GM12891 (cell line): Measurements from ENCODE around the gene RBM24.

ENCODE experiments used
- DNase-seq: peaks from one replicate; pipeline ENCODE4 v3.0.0; 2011; ENCODE audit warnings: low spot score; ENCODE audit not compliant: insufficient read length
- FAIRE-seq: peaks from 2 replicates; lab custom pipeline; 2011; peaks lifted over from hg19 to GRCh38; lab: Jason Lieb, UNC
- PAX5 ChIP-seq: IDR thresholded peaks from 2 replicates; pipeline ENCODE4 v1.6.1; 2011; ENCODE audit warnings: low read length, moderate library complexity, mild to moderate bottlenecking; ENCODE audit not compliant: insufficient read depth, severe bottlenecking
- POLR2A ChIP-seq: IDR thresholded peaks from 2 replicates; pipeline ENCODE4 v1.6.1; 2011; ENCODE audit warnings: low read depth, low read length, control low read depth
- POLR2AphosphoS5 ChIP-seq: IDR thresholded peaks from 2 replicates; pipeline ENCODE4 v1.6.1; 2011; ENCODE audit warnings: low read depth, low read length, control low read depth
- POU2F2 ChIP-seq: IDR thresholded peaks from 2 replicates; pipeline ENCODE4 v1.6.1; 2011; ENCODE audit warnings: low read depth, mild to moderate bottlenecking, control low read depth, low read length, moderate library complexity
- SPI1 ChIP-seq: IDR thresholded peaks from 2 replicates; pipeline ENCODE4 v1.6.1; 2011; ENCODE audit warnings: low read depth, low read length, control low read depth
- TAF1 ChIP-seq: IDR thresholded peaks from 2 replicates; pipeline ENCODE4 v1.6.1; 2011; ENCODE audit warnings: low read depth, low read length, control low read depth

RBM24 gene

DNA sequence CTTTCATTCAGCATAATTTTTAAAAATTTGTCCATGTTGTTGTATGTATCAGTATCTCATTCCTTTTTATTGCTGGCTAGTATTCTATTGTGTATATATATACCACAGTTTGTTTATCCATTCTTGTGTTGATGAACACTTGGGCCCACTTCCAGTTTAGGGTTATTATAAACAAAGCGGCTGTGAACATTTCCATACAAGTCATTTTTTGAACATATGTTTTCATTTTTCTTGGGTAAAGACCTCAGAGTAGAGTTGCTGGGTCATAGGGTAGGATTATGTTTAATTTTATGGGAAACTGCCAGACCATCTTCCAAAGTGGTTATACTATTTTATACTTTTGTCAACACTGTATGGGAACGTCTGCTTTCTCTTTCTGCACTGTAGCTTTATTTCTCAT, 55.3 kb downstream of the RBM24 start:
- DNase-seq: no peak
- FAIRE-seq: no peak
- TF ChIP-seq PAX5 (no peak), SPI1 (no peak), TAF1 (no peak), POU2F2 (no peak), POLR2AphosphoS5 (no peak), POLR2A (no peak)

- no peak for TF ChIP-seq PAX5
- no peak for TF ChIP-seq POLR2AphosphoS5
- TF ChIP-seq POLR2A: no peak
- no peak for TF ChIP-seq SPI1
- DNase-seq: no peak
- FAIRE-seq: no peak
Measured at GRCh38 chr6:17339308-17339670, 58.1 kb downstream of the RBM24 start.

DNA sequence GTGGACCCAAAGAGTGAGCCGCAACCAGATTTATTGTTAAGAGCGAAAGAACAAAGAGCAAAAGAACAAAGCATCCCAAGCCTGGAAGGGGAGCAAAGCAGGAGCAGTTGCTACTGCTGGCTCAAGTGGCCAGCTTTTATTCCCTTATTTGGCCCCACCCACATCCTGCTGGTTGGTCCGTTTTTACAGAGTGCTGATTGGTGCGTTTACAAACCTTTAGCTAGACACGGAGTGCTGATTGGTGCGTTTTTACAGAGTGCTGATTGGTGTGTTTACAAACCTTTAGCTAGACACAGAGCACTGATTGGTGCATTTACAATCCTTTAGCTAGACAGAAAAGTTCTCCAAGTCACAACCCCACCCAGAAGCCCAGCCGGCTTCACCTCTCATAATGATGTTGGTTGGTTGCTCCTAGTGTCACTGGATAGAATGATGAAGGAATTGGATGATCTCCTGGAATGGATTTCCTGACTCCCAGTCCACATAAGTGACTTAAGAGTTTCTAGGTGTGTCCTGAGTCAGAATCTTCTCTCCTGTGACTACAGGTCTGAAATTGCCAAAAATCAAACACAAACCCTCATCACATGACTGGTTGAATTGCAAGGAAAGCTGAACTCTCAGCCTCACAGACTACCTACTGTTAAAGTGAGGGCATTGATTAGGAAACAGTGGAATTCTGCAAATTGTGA, 60.1 kb downstream of the RBM24 start:
- DNase-seq (no peak), FAIRE-seq (no peak)
- TF ChIP-seq POU2F2 (no peak), PAX5 (no peak), POLR2AphosphoS5 (no peak)

GRCh38 chr6:17341891-17342290, 60.7 kb downstream of the RBM24 start:
- TF ChIP-seq POLR2AphosphoS5 (no peak), SPI1 (no peak)
- FAIRE-seq: no peak

GRCh38 chr6:17343215-17343614, 62.1 kb downstream of the RBM24 start:
- DNase-seq (no peak), FAIRE-seq (no peak)
- TF ChIP-seq PAX5 (no peak), POLR2A (no peak), POLR2AphosphoS5 (no peak), SPI1 (no peak), TAF1 (no peak), POU2F2 (no peak)

More at GRCh38 chr6:17341891-17342290, 60.7 kb downstream of the RBM24 start:
- DNase-seq: no peak
